Spleen (tissue), 7 donors: ENCODE data around the gene CIAPIN1.
A peak's percentile ranks its signal among the peaks of the same experiment; 100 is the strongest.

Experiments
- CTCF ChIP-seq, 11 experiments: fragments of 200-600 bp in 7 of 11; fragments of 450-650 bp in 4 of 11; sonication (generic) in 4 of 11; IDR thresholded peaks in 8 of 11; conservative IDR thresholded peaks in 3 of 11; 1 replicate in 7 of 11; 2 replicates in 4 of 11; pipeline versions ENCODE4 v1.4.0 to v1.8.0; 2016 to 2021; ENCODE audit warnings: antibody characterized with exemption in 11 of 11, inconsistent platforms in 4 of 11, mild to moderate bottlenecking in 1 of 11
- POLR2A ChIP-seq, 3 donors: fragments of 450-650 bp; IDR thresholded peaks; one replicate each; pipeline ENCODE4 v1.5.1; 2017; ENCODE audit warnings: antibody characterized with exemption in 3 of 3, mild to moderate bottlenecking in 1 of 3
- POLR2AphosphoS5 ChIP-seq, 3 donors: sonication (generic); formaldehyde crosslinking; IDR thresholded peaks; one replicate each; pipeline ENCODE4 v1.5.1; 2017; ENCODE audit warnings: antibody characterized with exemption in 3 of 3
- donor health status: DM: no; HTN: no; CAD: no; lungs with moderate emphysema.
- donor health status: DM: no; HTN: no; CAD: no.
- donor health status: DM: no; HTN: no; CAD: no.

- peak; percentile 95 to 99 (median 98) for TF ChIP-seq CTCF (IDR thresholded peaks at IDR 0.05 in 8 of 11, conservative IDR thresholded peaks at IDR 0.05 in 3 of 11)
- peak; percentile 99 to 100 (median 99) for TF ChIP-seq POLR2AphosphoS5 (IDR thresholded peaks at IDR 0.05)
- peak; percentile 60 to 91 (median 85) for TF ChIP-seq POLR2A (IDR thresholded peaks at IDR 0.05)
These were observed 15.2 kb upstream of the CIAPIN1 start, which contains the start of gene POLR2C for GRCh38 chr16:57462209-57462977.
